HepG2 (cell line): ENCODE data around the gene RARA. TPM values are rescaled to one million over a fixed set of nuclear protein-coding genes. Genes with fewer than 3 reads are reported as not detected.

ENCODE experiments used
- ATRX ChIP-seq: sonication (generic); formaldehyde crosslinking; IDR thresholded peaks from 2 replicates; pipeline ENCODE4 v1.4.0; 2020; ENCODE audit warnings: missing genetic modification reagents, borderline replicate concordance
- CENPBD1 ChIP-seq: sonication (generic); formaldehyde crosslinking; IDR thresholded peaks from 2 replicates; pipeline ENCODE4 v1.8.0; 2022; ENCODE audit warnings: missing genetic modification reagents, low read depth, mild to moderate bottlenecking, borderline replicate concordance
- CHCHD3 ChIP-seq: sonication (generic); formaldehyde crosslinking; IDR thresholded peaks from 2 replicates; pipeline ENCODE4 v1.8.0; 2022; ENCODE audit warnings: mild to moderate bottlenecking, missing genetic modification reagents, moderate library complexity
- GLI4 ChIP-seq: sonication (generic); formaldehyde crosslinking; IDR thresholded peaks from 2 replicates; pipeline ENCODE4 v1.5.1; 2020; ENCODE audit warnings: missing genetic modification reagents, mild to moderate bottlenecking, moderate library complexity, borderline replicate concordance
- HIC2 ChIP-seq: sonication (generic); formaldehyde crosslinking; IDR thresholded peaks from 2 replicates; pipeline ENCODE4 v1.9.0; 2022; ENCODE audit warnings: low read depth, missing genetic modification reagents
- HNRNPK ChIP-seq: fragments of 200-400 bp; formaldehyde crosslinking; IDR thresholded peaks from 2 replicates; pipeline ENCODE4 v1.6.1; 2018; ENCODE audit warnings: low read length, low read depth, moderate library complexity, mild to moderate bottlenecking; ENCODE audit not compliant: poor library complexity, severe bottlenecking
- MATR3 ChIP-seq: sonication (generic); formaldehyde crosslinking; IDR thresholded peaks from 2 replicates; pipeline ENCODE4 v1.4.0; 2020; ENCODE audit warnings: missing genetic modification reagents
- MLXIP ChIP-seq: sonication (generic); formaldehyde crosslinking; IDR thresholded peaks from 2 replicates; pipeline ENCODE4 v1.9.0; 2021; ENCODE audit warnings: missing genetic modification reagents, borderline replicate concordance
- NFE2 ChIP-seq: sonication (generic); formaldehyde crosslinking; IDR thresholded peaks from 2 replicates; pipeline ENCODE4 v1.4.0; 2020; ENCODE audit warnings: missing genetic modification reagents
- SETDB1 ChIP-seq: sonication (generic); formaldehyde crosslinking; IDR thresholded peaks from 2 replicates; pipeline ENCODE4 v1.5.1; 2020; ENCODE audit warnings: missing genetic modification reagents, mild to moderate bottlenecking, borderline replicate concordance
- ZNF704 ChIP-seq: sonication (generic); formaldehyde crosslinking; IDR thresholded peaks from 2 replicates; pipeline ENCODE4 v1.8.1; 2023; ENCODE audit warnings: mild to moderate bottlenecking, inconsistent platforms, moderate library complexity, missing genetic modification reagents, borderline replicate concordance
- ZNF747 ChIP-seq: sonication (generic); formaldehyde crosslinking; IDR thresholded peaks from 2 replicates; pipeline ENCODE4 v1.8.1; 2023; ENCODE audit warnings: missing genetic modification reagents, mild to moderate bottlenecking, borderline replicate concordance
- ZNF770 ChIP-seq: sonication (generic); formaldehyde crosslinking; IDR thresholded peaks from 2 replicates; pipeline ENCODE4 v1.5.0; 2020; ENCODE audit warnings: mild to moderate bottlenecking, missing genetic modification reagents
- ZNF777 ChIP-seq: sonication (generic); formaldehyde crosslinking; IDR thresholded peaks from 2 replicates; pipeline ENCODE4 v1.4.0; 2020; ENCODE audit warnings: missing genetic modification reagents
- polyA plus RNA-seq, 8 experiments: library from polyadenylated mRNA; depleted of rRNA in 3 of 8; stranded (reverse) in 7 of 8; unstranded in 1 of 8; fragments of >200 nt; fragmentation: Illumina TruSeq in 4 of 8; extraction: Trizol in 4 of 8; gene quantifications; 2 replicates each; pipeline versions ENCODE4 v1.2.1 to v1.2.3, GENCODE V29; 2011 to 2016; ENCODE audit warnings: low read depth in 4 of 8, missing spikeins in 1 of 8, mixed read lengths in 1 of 8; ENCODE audit not compliant: insufficient read depth in 1 of 8
- total RNA-seq, 5 experiments: library from RNA; depleted of rRNA; stranded (reverse); fragments of >200 nt; fragmentation: Illumina TruSeq; extraction: Trizol; gene quantifications; 2 replicates each; pipeline ENCODE4 v1.2.3, GENCODE V29; 2016; ENCODE audit warnings: low read depth in 1 of 5

RARA gene
- total and polyA plus RNA-seq, 2 of the 13 experiments (the other 11 are each of a cell fraction or from before 2014, with no cell fraction given): 6.4 to 8.6 TPM

- TF ChIP-seq ZNF704 (0 out of 2 replicates have a peak, but pooled peaks have one; percentile 64), MLXIP (no peak), ZNF777 (peak; percentile 100), ZNF770 (CRISPR knock-in tag) (peak; percentile 67), NFE2 (no peak), HIC2 (no peak), MATR3 (CRISPR knock-in tag) (no peak), CHCHD3 (CRISPR knock-in tag) (no peak), CENPBD1 (CRISPR knock-in tag) (no peak), GLI4 (CRISPR knock-in tag) (no peak), ATRX (CRISPR knock-in tag) (no peak), ZNF747 (CRISPR knock-in tag) (no peak), SETDB1 (CRISPR knock-in tag) (no peak), HNRNPK (no peak)
Observed at GRCh38 chr17:40317880-40318829, 9.2 kb downstream of the RARA start (continued).
